Amniotic stem cell (primary cell): Measurements from ENCODE around the gene PGAP6.
A peak's percentile ranks its signal among the peaks of the same experiment; 100 is the strongest.
"Not testable (repeated sequence)": the region's sequence is repeated elsewhere in the genome, so short reads cannot be mapped to it uniquely, and the experiment has no call there.

Experiments
- DNase-seq: peaks from one replicate; lab custom pipeline; 2025; lab: John Stamatoyannopoulos, UW

The PGAP6 gene

GRCh38 chr16:378113-378820 is 3.5 kb downstream of the PGAP6 start:
- not testable (repeated sequence) for DNase-seq

- no peak for DNase-seq
These were observed 4.3 kb downstream of the PGAP6 start for GRCh38 chr16:377419-377951.

- DNase-seq = no peak
These were observed 4.9 kb downstream of the PGAP6 start for GRCh38 chr16:376817-377418.

- no peak for DNase-seq
These were observed 5.6 kb downstream of the PGAP6 start for GRCh38 chr16:375927-376816.

- no peak for DNase-seq
These were observed 6.6 kb downstream of the PGAP6 start for GRCh38 chr16:375212-375611.

GRCh38 chr16:374616-374926 is 7.2 kb downstream of the PGAP6 start:
- DNase-seq = no peak

- DNase-seq = no peak
These were observed 7.7 kb downstream of the PGAP6 start for GRCh38 chr16:373848-374615.

- no peak for DNase-seq
These were observed 8.7 kb downstream of the PGAP6 start for GRCh38 chr16:373020-373598.

- DNase-seq = no peak
These were observed 9.3 kb downstream of the PGAP6 start for GRCh38 chr16:372302-372983.

- DNase-seq = no peak
These were observed 10.1 kb downstream of the PGAP6 start for GRCh38 chr16:371515-372301.

- no peak for DNase-seq
These were observed 10.7 kb downstream of the PGAP6 start for GRCh38 chr16:370979-371514.

GRCh38 chr16:370443-370842 is 11.3 kb downstream of the PGAP6 start, which contains the start of gene MRPL28:
TSS of gene MRPL28 (minus strand) at chr16:370538. CDS start at chr16:370218, 320 bp downstream.
- peak; percentile 83 for DNase-seq

- no peak for DNase-seq
These were observed 11.8 kb downstream of the PGAP6 start for GRCh38 chr16:369866-370436.

GRCh38 chr16:369275-369865 is 12.4 kb downstream of the PGAP6 start:
- DNase-seq = no peak

GRCh38 chr16:368388-369158 is 13.2 kb downstream of the PGAP6 start:
- DNase-seq = no peak

- DNase-seq = no peak
These were observed 14.4 kb downstream of the PGAP6 start for GRCh38 chr16:367333-367903.

GRCh38 chr16:366476-366875 is 15.3 kb downstream of the PGAP6 start:
- DNase-seq = no peak
